IMR-90 (cell line): ENCODE results near the gene PARD3. TPM values are rescaled to one million over a fixed set of nuclear protein-coding genes. Genes with fewer than 3 reads are reported as not detected.

ENCODE experiments used
- ATAC-seq: fragments of 200-7000 bp; cut with Tn5 transposase; 2 replicates; pipeline ENCODE4 v1.9.1; 2020; ENCODE audit warnings: low read depth, mild to moderate bottlenecking, moderate library complexity
- BruUV-seq: library from RNA; stranded (reverse); fragments of 400-500 nt; replicated peaks from 2 replicates; lab custom pipeline; 2021; lab: Mats Ljungman, UMichigan
- CTCF ChIA-PET: fragments of 300-600 bp; formaldehyde crosslinking; extraction: SDS; loops from one replicate; lab custom pipeline; 2021; ENCODE audit warnings: antibody characterized with exemption; lab: Yijun Ruan, JAX
- POLR2A ChIA-PET: fragments of 300-600 bp; sonication (Branson Sonifier 250); formaldehyde crosslinking; loops from one replicate; lab custom pipeline; 2022; ENCODE audit warnings: antibody characterized with exemption; ENCODE audit not compliant: unreplicated experiment; lab: Charles Lee
- DNase-seq: peaks from one replicate; pipeline ENCODE4 v3.0.0; 2013
- H2AFZ ChIP-seq: replicated peaks from 2 replicates; pipeline ENCODE3; 2013; ENCODE audit warnings: low read length, mild to moderate bottlenecking; ENCODE audit not compliant: poor library complexity
- H2AK5ac ChIP-seq: 2 replicates; pipeline ENCODE4 v1.6.1; 2013; ENCODE audit warnings: low read depth, low read length, inconsistent platforms
- H2AK9ac ChIP-seq: replicated peaks from 2 replicates; pipeline ENCODE3; 2013; ENCODE audit warnings: mild to moderate bottlenecking, low read depth, low read length, moderate library complexity; ENCODE audit not compliant: poor library complexity
- H2BK120ac ChIP-seq: 2 replicates; pipeline ENCODE4 v1.6.1; 2013; ENCODE audit warnings: low read depth, low read length, inconsistent platforms
- H2BK15ac ChIP-seq: 3 replicates; pipeline ENCODE4 v1.6.1; 2013; ENCODE audit warnings: low read depth, low read length, inconsistent platforms
- H2BK20ac ChIP-seq: 2 replicates; pipeline ENCODE4 v1.6.1; 2013; ENCODE audit warnings: low read depth, mild to moderate bottlenecking, inconsistent platforms, low read length, moderate library complexity
- H2BK5ac ChIP-seq: 2 replicates; pipeline ENCODE4 v1.6.1; 2013; ENCODE audit warnings: mild to moderate bottlenecking, low read depth, low read length, inconsistent platforms; ENCODE audit not compliant: poor library complexity, severe bottlenecking
- H3K14ac ChIP-seq: replicated peaks from 2 replicates; pipeline ENCODE4 v1.6.1; 2013; ENCODE audit warnings: low read depth, low read length, inconsistent platforms
- H3K18ac ChIP-seq: 2 replicates; pipeline ENCODE4 v1.6.1; 2013; ENCODE audit warnings: low read depth, low read length, control low read depth
- H3K23ac ChIP-seq: 2 replicates; pipeline ENCODE4 v1.6.1; 2013; ENCODE audit warnings: low read depth, low read length, inconsistent platforms
- H3K27ac ChIP-seq: 2 replicates; pipeline ENCODE4 v1.5.1; 2013; ENCODE audit warnings: mild to moderate bottlenecking, control low read depth, low read length; ENCODE audit not compliant: insufficient read depth
- H3K27me3 ChIP-seq: 2 replicates; pipeline ENCODE4 v1.6.1; 2013; ENCODE audit warnings: low read length; ENCODE audit not compliant: control insufficient read depth, insufficient read depth
- H3K36me3 ChIP-seq: 2 replicates; pipeline ENCODE4 v1.6.1; 2013; ENCODE audit warnings: low read length, mixed read lengths; ENCODE audit not compliant: control insufficient read depth, insufficient read depth
- H3K4ac ChIP-seq: 2 replicates; pipeline ENCODE4 v1.6.1; 2013; ENCODE audit warnings: low read depth, low read length, inconsistent platforms
- H3K4me1 ChIP-seq: 2 replicates; pipeline ENCODE4 v1.6.1; 2013; ENCODE audit warnings: low read length, mixed read lengths; ENCODE audit not compliant: control insufficient read depth, insufficient read depth
- H3K4me2 ChIP-seq: 2 replicates; pipeline ENCODE4 v1.6.1; 2013; ENCODE audit warnings: low read depth, mild to moderate bottlenecking, control low read depth, low read length, moderate library complexity
- H3K4me3 ChIP-seq: 2 replicates; pipeline ENCODE4 v1.5.1; 2013; ENCODE audit warnings: low read depth, mild to moderate bottlenecking, control low read depth, low read length, moderate library complexity; ENCODE audit not compliant: insufficient read depth
- H3K56ac ChIP-seq: 2 replicates; pipeline ENCODE4 v1.6.1; 2013; ENCODE audit warnings: low read length, inconsistent platforms; ENCODE audit not compliant: insufficient read depth; ENCODE audit errors: extremely low read depth
- H3K79me1 ChIP-seq, 2 experiments: 2 replicates each; pipeline ENCODE4 v1.6.1; 2013; ENCODE audit warnings: low read length in 2 of 2, inconsistent platforms in 1 of 2, low read depth in 1 of 2
- H3K9ac ChIP-seq: 2 replicates; pipeline ENCODE4 v1.6.1; 2013; ENCODE audit warnings: low read depth, low read length, control low read depth
- H3K9me1 ChIP-seq: 2 replicates; pipeline ENCODE4 v1.6.1; 2013; ENCODE audit warnings: low read length, inconsistent platforms; ENCODE audit not compliant: insufficient read depth
- H3K9me3 ChIP-seq: 2 replicates; pipeline ENCODE4 v1.6.1; 2013; ENCODE audit warnings: low read length; ENCODE audit not compliant: control insufficient read depth, insufficient read depth
- H4K20me1 ChIP-seq: 2 replicates; pipeline ENCODE4 v1.6.1; 2013; ENCODE audit warnings: low read length, inconsistent platforms; ENCODE audit not compliant: insufficient read depth
- H4K5ac ChIP-seq: 2 replicates; pipeline ENCODE4 v1.6.1; 2013; ENCODE audit warnings: mild to moderate bottlenecking, low read depth, low read length, control low read depth
- H4K8ac ChIP-seq, 2 experiments: 2 replicates each; pipeline ENCODE4 v1.6.1; 2013; ENCODE audit warnings: low read depth in 2 of 2, low read length in 2 of 2, control low read depth in 1 of 2, inconsistent platforms in 1 of 2
- H4K91ac ChIP-seq: 2 replicates; pipeline ENCODE4 v1.6.1; 2013; ENCODE audit warnings: low read depth, low read length, inconsistent platforms; ENCODE audit not compliant: insufficient read depth
- BHLHE40 ChIP-seq: fragments of 150-350 bp; IDR thresholded peaks from 2 replicates; pipeline ENCODE4 v1.6.1; 2016; ENCODE audit warnings: mild to moderate bottlenecking, low read depth, low read length
- CEBPB ChIP-seq: IDR thresholded peaks from 2 replicates; pipeline ENCODE4 v1.6.1; 2012; ENCODE audit warnings: low read depth, low read length, improper control_type of control experiment
- CHD1 ChIP-seq: IDR thresholded peaks from 2 replicates; pipeline ENCODE4 v1.6.1; 2012; ENCODE audit warnings: low read depth, low read length, improper control_type of control experiment
- CTCF ChIP-seq: conservative IDR thresholded peaks from 2 replicates; pipeline ENCODE4 v1.5.1; 2012; ENCODE audit warnings: mild to moderate bottlenecking, low read depth, low read length, improper control_type of control experiment
- ELK1 ChIP-seq: fragments of 150-350 bp; IDR thresholded peaks from 2 replicates; pipeline ENCODE4 v1.6.1; 2016; ENCODE audit warnings: low read depth, mild to moderate bottlenecking, low read length, moderate library complexity, borderline replicate concordance
- FOS ChIP-seq: fragments of 150-350 bp; IDR thresholded peaks from 2 replicates; pipeline ENCODE4 v1.6.1; 2016; ENCODE audit warnings: low read depth, low read length
- MAFK ChIP-seq: IDR thresholded peaks from 2 replicates; pipeline ENCODE4 v1.6.1; 2012; ENCODE audit warnings: low read depth, low read length, improper control_type of control experiment
- MAZ ChIP-seq: IDR thresholded peaks from 2 replicates; pipeline ENCODE4 v1.6.1; 2012; ENCODE audit warnings: low read depth, mild to moderate bottlenecking, low read length, improper control_type of control experiment, moderate library complexity, borderline replicate concordance
- MXI1 ChIP-seq: IDR thresholded peaks from 2 replicates; pipeline ENCODE4 v1.6.1; 2012; ENCODE audit warnings: low read depth, mild to moderate bottlenecking, low read length, moderate library complexity, borderline replicate concordance
- POLR2A ChIP-seq: IDR thresholded peaks from 2 replicates; pipeline ENCODE4 v1.6.1; 2012; ENCODE audit warnings: mild to moderate bottlenecking, low read depth, low read length
- RCOR1 ChIP-seq: IDR thresholded peaks from 2 replicates; pipeline ENCODE4 v1.6.1; 2012; ENCODE audit warnings: mild to moderate bottlenecking, low read length, improper control_type of control experiment; ENCODE audit not compliant: insufficient replicate concordance
- RFX5 ChIP-seq: IDR thresholded peaks from 2 replicates; pipeline ENCODE4 v1.8.0; 2012; ENCODE audit warnings: low read depth, mild to moderate bottlenecking, low read length, moderate library complexity
- SMC3 ChIP-seq: fragments of 150-350 bp; IDR thresholded peaks from 2 replicates; pipeline ENCODE4 v1.6.1; 2016; ENCODE audit warnings: low read depth, mild to moderate bottlenecking, antibody characterized with exemption, low read length, moderate library complexity
- USF2 ChIP-seq: fragments of 150-350 bp; IDR thresholded peaks from 2 replicates; pipeline ENCODE4 v1.6.1; 2017; ENCODE audit warnings: mild to moderate bottlenecking, antibody characterized with exemption, low read length, low read depth
- WGBS, 2 experiments: methylation state at CpG; one replicate each; pipeline versions ENCODE4 v1.1.5 to v1.1.7; 2013; ENCODE audit warnings: missing lambda C conversion rate in 2 of 2; ENCODE audit not compliant: insufficient read length in 1 of 2; ENCODE audit errors: extremely low coverage in 2 of 2; 5-methylcytosine and 5-hydroxymethylcytosine counted together
- dilution Hi-C: fragments of 300-500 bp; cut with HindIII; formaldehyde crosslinking; loops from one replicate; pipeline ENCODE4 v1.14.3; 2018; ENCODE audit warnings: low sequenced_read_pairs; ENCODE audit not compliant: unreplicated experiment
- in situ Hi-C: fragments of 300-500 bp; cut with MboI; formaldehyde crosslinking; loops from 3 replicates; pipeline ENCODE4 v1.14.3; 2019; ENCODE audit warnings: low sequenced_read_pairs, inconsistent platforms, mixed read lengths
- intact Hi-C: fragments of 100-400 bp; cut with micrococcal nuclease; formaldehyde crosslinking; loops from 2 replicates; pipeline ENCODE4 v1.10.0; 2022
- polyA plus RNA-seq, 3 experiments: library from polyadenylated mRNA; depleted of rRNA; stranded (reverse); fragments of >200 nt; gene quantifications; 2 replicates each; pipeline ENCODE4 v1.2.3, GENCODE V29; 2012; ENCODE audit warnings: low replicate concordance in 1 of 3
- total RNA-seq: library from RNA; depleted of rRNA; stranded (reverse); fragments of >200 nt; gene quantifications from 2 replicates; pipeline ENCODE4 v1.2.3, GENCODE V29; 2012

Gene PARD3
- total and polyA plus RNA-seq, 2 of the 4 experiments (the other 2 are of a cell fraction), result 14.6 to 37.5 TPM

GRCh38 chr10:34116220-34116641, 698.9 kb downstream of the PARD3 start:
- H3K9me1 ChIP-seq, result no peaks in the 10 kb centered on the region; the same call in 1 of the 2 replicates
- H3K9ac ChIP-seq, result no peak overlapping the region
- intact Hi-C loops, result loop anchor here (5.0 kb wide), 1 partner anchor 521 kb away; no protein-coding TSS in a partner anchor
- no peak overlapping the region for H3K4ac ChIP-seq
- no TSS peak for BruUV-seq
- no peaks in the 10 kb centered on the region for H4K20me1 ChIP-seq
- no peak overlapping the region for H4K8ac ChIP-seq
- no peak overlapping the region for H2BK20ac ChIP-seq
- ChIA-PET CTCF (interaction anchor here (0.6 kb wide), 1 partner anchor 43 kb away, joined by 3 read pairs; no protein-coding TSS in a partner anchor), POLR2A (no interaction called here)
- no peaks in the 10 kb centered on the region for H3K36me3 ChIP-seq
- TF ChIP-seq MXI1 (no peak), FOS (no peak), POLR2A (no peak), CHD1 (no peak), RFX5 (no peak), MAZ (no peak), BHLHE40 (no peak), RCOR1 (no peak), USF2 (no peak), ELK1 (no peak), MAFK (no peak), CEBPB (no peak), SMC3 (no peak), CTCF (no peak)
- dilution Hi-C loops, result no loop called here
- no peak overlapping the region for H3K56ac ChIP-seq
- no peaks in the 10 kb centered on the region for H3K79me1 ChIP-seq
- ATAC-seq (peak; percentile 85), DNase-seq (peak; percentile 27)
- 0 out of 2 replicates have a peak overlapping the region, but pooled peaks have one; percentile 0 for H3K4me2 ChIP-seq
- no peak overlapping the region for H3K23ac ChIP-seq
- no CpG with 5 or more reads among the region's 6 CpGs for whole genome bisulfite sequencing, 2 experiments
- in situ Hi-C loops, result loop anchor here (25.0 kb wide), 1 partner anchor 779 kb away; the partner anchor contains the start of gene NRP1
- no peaks in the 10 kb centered on the region for H3K9me3 ChIP-seq
- H3K27ac ChIP-seq, result no peak overlapping the region
- no peaks in the 10 kb centered on the region; the same call in 1 of the 2 replicates for H3K4me1 ChIP-seq
- H3K27me3 ChIP-seq, result no peaks in the 10 kb centered on the region
- no peak overlapping the region for H4K91ac ChIP-seq
- H4K5ac ChIP-seq, result no peak overlapping the region
- no peak overlapping the region for H2BK5ac ChIP-seq
- H2BK15ac ChIP-seq, result no peak overlapping the region
- no peak overlapping the region for H2AK9ac ChIP-seq
- H3K4me3 ChIP-seq, result no peak overlapping the region
- no peak overlapping the region for H2AFZ ChIP-seq
- H3K14ac ChIP-seq, result no peak overlapping the region
- H2BK120ac ChIP-seq, result no peak overlapping the region
- H2AK5ac ChIP-seq, result no peak overlapping the region
- H3K18ac ChIP-seq, result no peak overlapping the region
